GM23248 (cell line): ENCODE data around the gene HRK. TPM values are rescaled to one million over a fixed set of nuclear protein-coding genes. Genes with fewer than 3 reads are reported as not detected.

Experiments used
- DNase-seq: peaks from one replicate; pipeline ENCODE4 v3.0.0-alpha.2; 2015
- H2AFZ ChIP-seq: fragments of 200-600 bp; sonication (generic); 2 replicates; pipeline ENCODE4 v1.6.1; 2016; ENCODE audit warnings: antibody characterized with exemption
- H3F3A ChIP-seq: fragments of 200-600 bp; sonication (generic); 2 replicates; pipeline ENCODE4 v1.6.1; 2016; ENCODE audit warnings: mild to moderate bottlenecking, antibody characterized with exemption, mixed run types; ENCODE audit not compliant: insufficient read depth
- H3K27ac ChIP-seq: fragments of 200-600 bp; sonication (generic); 2 replicates; pipeline ENCODE4 v1.5.1; 2016; ENCODE audit warnings: mild to moderate bottlenecking
- H3K27me3 ChIP-seq: fragments of 200-600 bp; sonication (generic); replicated peaks from 2 replicates; pipeline ENCODE4 v1.6.1; 2016; ENCODE audit warnings: mild to moderate bottlenecking; ENCODE audit not compliant: insufficient read depth
- H3K36me3 ChIP-seq: fragments of 200-600 bp; sonication (generic); 2 replicates; pipeline ENCODE4 v1.6.1; 2016; ENCODE audit warnings: low read depth, mild to moderate bottlenecking
- H3K4me1 ChIP-seq: fragments of 200-600 bp; sonication (generic); 2 replicates; pipeline ENCODE4 v1.6.1; 2016; ENCODE audit warnings: mild to moderate bottlenecking; ENCODE audit not compliant: insufficient read depth
- H3K4me2 ChIP-seq: fragments of 200-600 bp; sonication (generic); one replicate; pipeline ENCODE4 v1.6.1; 2016; ENCODE audit warnings: mild to moderate bottlenecking; ENCODE audit not compliant: unreplicated experiment
- H3K4me3 ChIP-seq: fragments of 200-600 bp; sonication (generic); 2 replicates; pipeline ENCODE4 v1.5.1; 2016; ENCODE audit warnings: mild to moderate bottlenecking
- H3K79me2 ChIP-seq: fragments of 200-600 bp; sonication (generic); 2 replicates; pipeline ENCODE4 v1.6.1; 2016; ENCODE audit warnings: mild to moderate bottlenecking; ENCODE audit not compliant: insufficient read depth
- H3K9ac ChIP-seq: fragments of 200-600 bp; sonication (generic); 2 replicates; pipeline ENCODE4 v1.6.1; 2016; ENCODE audit warnings: mild to moderate bottlenecking
- H3K9me2 ChIP-seq: fragments of 200-600 bp; sonication (generic); 2 replicates; pipeline ENCODE4 v1.6.1; 2016; ENCODE audit warnings: mixed run types, mild to moderate bottlenecking, moderate library complexity; ENCODE audit not compliant: insufficient read depth
- H3K9me3 ChIP-seq: fragments of 200-600 bp; sonication (generic); one replicate; pipeline ENCODE4 v1.6.1; 2017; ENCODE audit warnings: low read depth
- H4K20me1 ChIP-seq: fragments of 200-600 bp; sonication (generic); 2 replicates; pipeline ENCODE4 v1.6.0; 2016; ENCODE audit not compliant: insufficient read depth
- EZH2 ChIP-seq: fragments of 200-600 bp; sonication (generic); IDR thresholded peaks from 2 replicates; pipeline ENCODE4 v1.6.1; 2018; ENCODE audit warnings: antibody characterized with exemption, mild to moderate bottlenecking; ENCODE audit not compliant: insufficient read depth, poor library complexity, severe bottlenecking
- EZH2phosphoT487 ChIP-seq: fragments of 200-600 bp; sonication (generic); IDR thresholded peaks from 2 replicates; pipeline ENCODE4 v1.6.1; 2018; ENCODE audit warnings: antibody characterized with exemption, moderate library complexity, mild to moderate bottlenecking, low read depth; ENCODE audit not compliant: insufficient read depth
- WGBS, 2 experiments: methylation state at CpG; one replicate each; pipeline ENCODE4 v1.1.6; 2015 to 2017; ENCODE audit warnings: low lambda C conversion rate in 2 of 2, low coverage in 1 of 2; ENCODE audit errors: missing lambda C conversion rate in 2 of 2; 5-methylcytosine and 5-hydroxymethylcytosine counted together
- in situ Hi-C: fragments of 300-500 bp; cut with MboI; formaldehyde crosslinking; loops from 2 replicates; pipeline ENCODE4 v1.15.0; 2020
- polyA plus RNA-seq: library from polyadenylated mRNA; unstranded; fragments of >200 nt; fragmentation: Nextera tagmentation; extraction: Ambion mirVana; gene quantifications from 2 replicates; pipeline ENCODE4 v1.2.1, GENCODE V29; 2016
- total RNA-seq: library from RNA; depleted of rRNA; stranded (reverse); fragments of >200 nt; shearing (Covaris generic); gene quantifications from 2 replicates; pipeline ENCODE4 v1.2.3, GENCODE V29; 2014

The HRK gene
- total and polyA plus RNA-seq, 2 experiments from 2014 or later, result not detected

GRCh38 chr12:116832353-116832752, 48.9 kb downstream of the HRK start:
- no peak for TF ChIP-seq EZH2
- TF ChIP-seq EZH2phosphoT487, result no peak
- no peaks in the 10 kb centered on the region for H3K79me2 ChIP-seq
- 43 to 47% methylated on average over 6 of the region's 6 CpGs for WGBS, 2 experiments
- in situ Hi-C loops, result no loop called here
- H4K20me1 ChIP-seq, result no peaks in the 10 kb centered on the region
- no peaks in the 10 kb centered on the region for H3F3A ChIP-seq
- no peak overlapping the region for H3K9ac ChIP-seq
- no peaks in the 10 kb centered on the region for H3K9me2 ChIP-seq
- H2AFZ ChIP-seq, result no peak overlapping the region
- DNase-seq, result no peak
- H3K27ac ChIP-seq, result no peak overlapping the region
- H3K36me3 ChIP-seq, result no peaks in the 10 kb centered on the region
- no peaks in the 10 kb centered on the region for H3K27me3 ChIP-seq
- no peak overlapping the region for H3K4me3 ChIP-seq
- no peaks in the 10 kb centered on the region for H3K4me1 ChIP-seq
- no peak overlapping the region for H3K4me2 ChIP-seq
- no peaks in the 10 kb centered on the region for H3K9me3 ChIP-seq

GRCh38 chr12:116827432-116827831, 53.8 kb downstream of the HRK start:
- H4K20me1 ChIP-seq, result no peaks in the 10 kb centered on the region
- H3K79me2 ChIP-seq, result no peaks in the 10 kb centered on the region
- no peak for TF ChIP-seq EZH2
- no peak for TF ChIP-seq EZH2phosphoT487
- H3K27me3 ChIP-seq, result no peaks in the 10 kb centered on the region
- no peak overlapping the region for H2AFZ ChIP-seq
- no peaks in the 10 kb centered on the region for H3F3A ChIP-seq
- DNase-seq, result no peak
- in situ Hi-C loops, result no loop called here
- H3K4me2 ChIP-seq, result no peak overlapping the region
- WGBS, 2 experiments, result 37 to 49% methylated on average over 4 of the region's 4 CpGs
- no peaks in the 10 kb centered on the region for H3K9me3 ChIP-seq
- H3K4me1 ChIP-seq, result no peaks in the 10 kb centered on the region
- no peak overlapping the region for H3K9ac ChIP-seq
- no peaks in the 10 kb centered on the region for H3K36me3 ChIP-seq
- no peak overlapping the region for H3K27ac ChIP-seq
- no peaks in the 10 kb centered on the region for H3K9me2 ChIP-seq
- no peak overlapping the region for H3K4me3 ChIP-seq

- no peaks in the 10 kb centered on the region for H4K20me1 ChIP-seq
- H3K36me3 ChIP-seq, result no peaks in the 10 kb centered on the region
- H3K4me3 ChIP-seq, result no peak overlapping the region
- no peaks in the 10 kb centered on the region for H3K9me3 ChIP-seq
- no peak for DNase-seq
- H2AFZ ChIP-seq, result no peak overlapping the region
- no peak for TF ChIP-seq EZH2phosphoT487
- no peak for TF ChIP-seq EZH2
- no peaks in the 10 kb centered on the region for H3K9me2 ChIP-seq
- H3K4me2 ChIP-seq, result no peak overlapping the region
- H3K9ac ChIP-seq, result no peak overlapping the region
- H3K27me3 ChIP-seq, result no peaks in the 10 kb centered on the region
- H3K27ac ChIP-seq, result no peak overlapping the region
- no peaks in the 10 kb centered on the region for H3K79me2 ChIP-seq
- peaks cover 20% of the 10 kb centered on the region for H3F3A ChIP-seq
- H3K4me1 ChIP-seq, result peaks cover 6% of the 10 kb centered on the region; the same call in 1 of the 2 replicates
- in situ Hi-C loops, result no loop called here
- 32 to 37% methylated on average over 8 of the region's 8 CpGs for WGBS, 2 experiments
Observed at GRCh38 chr12:116821291-116821690, 60.0 kb downstream of the HRK start.

GRCh38 chr12:116820064-116820656, 61.1 kb downstream of the HRK start:
- Histone ChIP-seq H3K27ac (no peak overlapping the region), H2AFZ (peak overlapping the region; percentile 72; the same call in 1 of the 2 replicates), H3K36me3 (no peaks in the 10 kb centered on the region), H3K9ac (no peak overlapping the region), H3K79me2 (no peaks in the 10 kb centered on the region), H3F3A (peaks cover 20% of the 10 kb centered on the region), H3K27me3 (no peaks in the 10 kb centered on the region), H3K9me2 (no peaks in the 10 kb centered on the region), H3K4me2 (no peak overlapping the region), H3K4me1 (peaks cover 6% of the 10 kb centered on the region; the same call in 1 of the 2 replicates), H3K9me3 (no peaks in the 10 kb centered on the region), H3K4me3 (peak overlapping the region; percentile 99; the same call in 1 of the 2 replicates), H4K20me1 (no peaks in the 10 kb centered on the region)
- DNase-seq, result no peak
- in situ Hi-C loops, result no loop called here
- whole genome bisulfite sequencing, 2 experiments, result 70 to 71% methylated on average over 10 of the region's 10 CpGs
- no peak for TF ChIP-seq EZH2
- no peak for TF ChIP-seq EZH2phosphoT487
